Ramos (cell line): ENCODE results near the gene GNG7.
"Not testable (repeated sequence)": the region's sequence is repeated elsewhere in the genome, so short reads cannot be mapped to it uniquely, and the experiment has no call there.

Experiments used
- in situ Hi-C: fragments of 300-500 bp; cut with MboI; formaldehyde crosslinking; loops from one replicate; pipeline ENCODE4 v1.14.3; 2022; ENCODE audit warnings: low sequenced_read_pairs; ENCODE audit not compliant: unreplicated experiment

Gene GNG7

GRCh38 chr19:2714531-2715269, 12.2 kb upstream of the GNG7 start:
- in situ Hi-C loops = no loop called here

- in situ Hi-C loops = not testable (repeated sequence)
These were observed 11.6 kb upstream of the GNG7 start for GRCh38 chr19:2714102-2714501.

DNA sequence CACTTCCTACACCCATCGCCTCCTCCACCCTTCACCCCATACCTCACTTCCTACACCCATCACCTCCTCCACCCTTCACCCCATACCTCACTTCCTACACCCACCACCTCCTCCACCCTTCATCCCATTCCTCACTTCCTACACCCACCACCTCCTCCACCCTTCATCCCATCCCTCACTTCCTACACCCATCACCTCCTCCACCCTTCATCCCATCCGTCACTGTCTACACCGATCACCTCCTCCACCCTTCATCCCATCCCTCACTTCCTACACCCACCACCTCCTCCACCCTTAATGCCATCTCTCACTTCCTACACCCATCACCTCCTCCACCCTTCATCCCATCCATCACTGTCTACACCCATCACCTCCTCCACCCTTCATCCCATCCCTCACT, 10.7 kb upstream of the GNG7 start:
- in situ Hi-C loops = not testable (repeated sequence)

GRCh38 chr19:2711875-2712205, 9.3 kb upstream of the GNG7 start:
- in situ Hi-C loops = no loop called here

DNA sequence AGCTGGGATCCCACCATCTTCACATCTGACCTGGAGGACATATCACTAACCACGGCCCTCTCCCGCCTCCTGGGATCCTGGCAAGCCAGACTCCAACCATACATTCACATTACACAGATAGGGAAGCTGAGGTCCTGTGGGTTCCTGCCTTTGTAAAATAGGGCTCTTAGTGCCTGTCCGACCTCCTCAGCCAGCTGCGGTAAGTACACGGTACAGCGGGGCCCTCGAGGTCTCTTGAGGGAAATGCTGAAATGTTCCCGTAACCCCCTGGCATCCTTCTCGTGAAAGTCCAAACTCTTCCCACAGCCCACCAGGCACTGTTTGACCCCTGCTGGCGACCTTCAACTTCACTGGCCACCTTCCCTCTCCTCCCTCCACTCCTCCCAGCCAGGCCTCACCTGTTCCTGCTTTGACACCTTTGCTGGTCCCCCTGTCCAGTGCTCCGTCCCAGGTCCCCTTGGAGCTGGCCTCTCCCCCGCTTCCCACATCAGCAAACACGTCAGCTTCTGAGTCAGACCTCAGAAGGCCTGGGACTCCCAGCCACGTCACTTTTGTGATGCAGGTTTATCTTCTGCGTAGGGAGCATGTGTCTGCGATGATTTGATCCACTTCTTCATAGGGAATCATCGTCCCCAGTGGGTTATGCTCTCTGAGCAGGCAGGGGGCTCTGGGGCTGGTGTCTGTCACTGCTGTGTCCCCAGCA, 8.8 kb upstream of the GNG7 start:
- in situ Hi-C loops = no loop called here

DNA sequence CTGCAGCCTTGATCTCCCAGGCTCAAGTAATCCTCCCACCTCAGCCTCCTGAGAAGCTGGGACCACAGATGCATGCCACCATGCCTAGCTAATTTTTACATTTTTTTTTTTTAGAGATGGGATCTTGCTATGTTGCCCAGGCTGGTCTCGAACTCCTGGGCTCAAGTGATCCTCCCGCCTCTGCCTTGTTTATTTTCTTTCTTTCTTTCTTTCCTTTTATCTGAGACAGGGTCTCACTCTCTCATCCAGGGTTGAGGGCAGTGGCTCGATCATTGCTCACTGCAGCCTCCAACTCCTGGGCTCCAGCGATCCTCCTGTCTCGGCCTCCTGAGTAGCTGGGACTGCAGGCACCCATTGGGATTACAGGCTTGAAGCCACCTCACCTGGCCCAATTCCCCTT, 3.8 kb upstream of the GNG7 start:
- in situ Hi-C loops = no loop called here

- in situ Hi-C loops = no loop called here
These were observed 1.3 kb upstream of the GNG7 start for GRCh38 chr19:2703691-2704216.

DNA sequence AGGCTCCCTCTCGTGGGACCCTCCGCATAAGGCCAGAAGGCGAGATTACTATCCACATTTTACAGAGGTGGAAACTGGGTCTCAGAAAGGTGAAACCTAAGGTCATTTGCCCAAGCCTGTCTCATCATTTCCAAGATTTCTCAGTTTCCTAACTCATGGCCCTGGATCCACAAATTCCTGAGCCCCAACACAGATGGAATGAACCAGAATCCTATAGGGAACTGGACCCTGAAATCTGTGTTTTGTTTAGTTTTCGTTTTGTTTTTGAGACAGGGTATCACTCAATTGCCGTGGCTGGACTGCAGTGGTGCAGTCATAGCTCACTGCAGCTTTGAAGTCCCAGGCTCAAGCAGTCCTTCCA, 563 bp upstream of the GNG7 start:
- in situ Hi-C loops = no loop called here

- in situ Hi-C loops = no loop called here
These were observed 929 bp downstream of the GNG7 start for GRCh38 chr19:2701361-2702169.

DNA sequence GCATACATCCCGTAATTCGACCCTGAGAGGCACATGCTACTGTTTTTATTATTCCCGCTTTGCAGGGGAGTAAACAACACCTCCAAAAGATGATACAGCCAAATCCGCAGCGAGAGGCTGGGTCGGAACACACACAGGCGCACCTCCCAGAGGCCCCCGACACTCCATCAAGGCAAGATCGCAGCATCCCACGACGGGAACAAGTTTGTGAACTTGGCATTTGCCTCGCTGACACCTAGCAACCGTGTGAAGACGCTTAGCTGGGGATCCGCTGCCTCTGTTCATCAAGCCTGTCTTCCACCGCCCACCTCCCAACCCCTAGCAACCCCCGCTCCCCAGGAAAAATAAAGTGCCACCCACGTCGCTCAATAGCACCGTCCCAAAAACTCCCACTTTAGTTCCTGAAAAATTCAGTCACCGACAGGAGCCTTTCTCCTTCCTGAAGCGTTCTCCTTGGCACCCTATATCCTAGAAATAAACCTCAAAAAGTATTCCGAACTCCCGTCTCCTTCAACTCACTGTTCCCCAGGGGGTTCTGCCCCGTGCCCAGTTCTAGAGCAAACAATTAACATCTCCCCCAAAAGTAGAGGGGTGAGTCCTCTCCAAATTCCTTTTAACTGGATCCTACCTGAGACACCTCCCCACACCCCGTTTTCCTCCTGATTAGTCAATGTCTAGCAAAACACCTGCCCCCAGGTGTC, 1.7 kb downstream of the GNG7 start:
- in situ Hi-C loops = no loop called here

DNA sequence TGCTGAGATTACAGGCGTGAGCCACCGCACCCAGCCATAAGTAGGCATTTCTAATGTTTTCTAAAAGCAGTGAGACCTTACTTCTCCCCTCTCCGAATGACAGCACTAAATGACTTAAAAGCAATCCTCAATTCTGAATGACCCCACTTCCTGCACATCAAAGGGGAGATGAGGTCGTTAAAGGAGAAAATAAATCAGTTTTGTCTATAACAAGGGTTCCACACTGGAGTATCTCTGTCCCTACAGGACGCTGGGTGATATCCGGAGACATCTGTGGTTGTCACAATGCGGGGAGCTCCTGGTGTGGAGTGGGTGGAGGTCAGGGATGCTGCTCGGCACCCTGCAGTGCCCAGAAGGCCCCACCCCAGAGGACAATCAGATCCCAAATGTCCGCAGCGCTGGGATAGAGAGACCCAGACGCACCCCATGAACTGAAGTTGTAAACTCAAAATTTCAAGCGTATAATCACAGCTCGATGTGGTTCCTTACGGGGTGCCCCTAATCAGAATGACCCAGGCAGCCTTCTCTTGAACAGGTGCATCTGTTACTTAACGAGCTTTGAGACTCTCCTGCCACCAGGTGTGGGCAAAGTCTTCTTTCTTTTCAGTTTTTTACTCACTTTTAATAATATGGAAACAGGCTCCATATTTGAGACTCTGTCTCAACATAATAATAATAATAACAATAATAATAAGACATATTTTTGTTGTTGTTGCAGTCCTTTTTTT, 2.9 kb downstream of the GNG7 start:
- in situ Hi-C loops = no loop called here

DNA sequence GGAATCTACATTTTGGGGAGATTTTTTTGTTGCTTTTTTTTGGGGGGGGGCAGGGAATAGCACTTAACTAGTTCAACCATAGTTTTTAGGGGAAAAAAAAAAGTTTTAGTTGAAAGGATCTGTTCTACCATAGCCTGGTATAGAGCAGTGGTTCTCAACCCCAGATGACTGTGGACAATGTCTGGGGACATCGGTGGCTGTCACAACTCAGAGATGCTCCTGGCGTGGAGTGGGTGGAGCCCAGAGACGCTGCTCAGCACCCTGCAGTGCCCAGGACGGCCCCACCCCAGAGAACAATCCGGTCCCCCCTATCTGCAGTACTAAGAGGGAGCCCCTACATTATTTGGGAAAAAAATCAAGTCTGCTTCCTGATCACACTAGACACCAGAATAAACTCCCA, 8.3 kb downstream of the GNG7 start:
- in situ Hi-C loops = no loop called here

DNA sequence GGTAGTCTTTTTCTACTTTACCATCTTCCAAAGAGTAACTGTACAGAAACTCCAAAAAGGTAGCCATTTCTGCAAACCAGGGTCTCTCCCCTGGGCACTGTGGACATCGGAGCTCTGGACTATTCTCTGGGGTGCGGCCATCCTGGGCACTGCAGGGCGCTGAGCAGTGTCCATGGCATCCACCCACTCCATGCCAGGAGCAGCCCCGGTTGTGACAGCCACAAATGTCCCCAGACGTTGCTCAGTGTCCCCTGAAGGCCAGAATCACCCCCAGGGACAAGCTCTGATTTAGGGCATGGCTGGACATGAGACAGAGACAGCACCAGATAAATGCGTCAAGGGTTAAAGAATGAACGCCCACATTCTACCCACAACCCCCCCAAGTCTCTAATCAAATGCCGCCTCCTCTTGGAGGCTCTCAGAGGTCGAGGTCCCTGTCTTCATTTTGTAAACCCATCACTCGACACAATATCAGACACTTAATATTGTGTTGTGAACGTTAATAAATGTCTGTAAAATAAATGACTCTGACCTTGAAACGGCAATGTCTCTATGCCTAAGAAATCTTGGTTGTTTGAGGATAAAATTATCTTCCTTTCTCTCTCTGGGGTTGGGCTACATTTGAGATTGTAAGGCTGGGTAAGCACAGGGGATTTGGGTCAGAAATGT, 8.9 kb downstream of the GNG7 start:
- in situ Hi-C loops = no loop called here

- in situ Hi-C loops = no loop called here
These were observed 10.5 kb downstream of the GNG7 start for GRCh38 chr19:2691951-2692350.

- in situ Hi-C loops = no loop called here
These were observed 11.6 kb downstream of the GNG7 start for GRCh38 chr19:2690856-2691255.

- in situ Hi-C loops = no loop called here
These were observed 16.1 kb downstream of the GNG7 start for GRCh38 chr19:2686360-2686759.

- in situ Hi-C loops = no loop called here
These were observed 17.2 kb downstream of the GNG7 start for GRCh38 chr19:2685204-2685704.

GRCh38 chr19:2683430-2684003, 19.0 kb downstream of the GNG7 start:
- in situ Hi-C loops = no loop called here

DNA sequence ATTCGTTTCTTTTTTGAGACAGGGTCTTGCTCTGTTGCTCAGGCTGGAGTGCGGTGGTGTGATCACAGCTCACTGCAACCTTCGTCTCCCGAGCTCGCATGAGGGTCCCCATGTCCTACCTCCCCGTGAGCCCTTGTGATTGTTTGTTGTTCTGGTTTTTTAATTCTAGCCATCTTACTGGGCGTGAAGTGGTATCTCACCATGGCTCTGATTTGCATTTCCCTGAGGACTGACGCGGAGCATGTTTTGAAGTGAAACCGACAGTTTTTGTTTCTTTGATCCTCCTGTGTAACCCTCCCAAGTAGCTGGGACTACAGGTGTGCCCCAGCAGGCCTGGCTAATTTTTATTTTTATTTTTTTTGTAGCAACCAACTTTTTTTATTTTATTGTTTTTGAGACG, 21.7 kb downstream of the GNG7 start:
- in situ Hi-C loops = no loop called here
